ENCODE measurements around the gene DHDH.

GRCh38 chr19:48906324-48906723 is 27.2 kb upstream of the DHDH start:
- TF ChIP-seq CTCF (conservative IDR thresholded peaks at IDR 0.05) (no peak), EZH2 (IDR thresholded peaks at IDR 0.05; ENCODE audit: low read depth) (no peak)
